Fibroblast of upper back skin (primary cell): Measurements from ENCODE around the gene HOXA4.

Experiments
- DNase-seq: peaks from one replicate; pipeline ENCODE4 v3.0.0-alpha.2; 2013

The HOXA4 gene

DNA sequence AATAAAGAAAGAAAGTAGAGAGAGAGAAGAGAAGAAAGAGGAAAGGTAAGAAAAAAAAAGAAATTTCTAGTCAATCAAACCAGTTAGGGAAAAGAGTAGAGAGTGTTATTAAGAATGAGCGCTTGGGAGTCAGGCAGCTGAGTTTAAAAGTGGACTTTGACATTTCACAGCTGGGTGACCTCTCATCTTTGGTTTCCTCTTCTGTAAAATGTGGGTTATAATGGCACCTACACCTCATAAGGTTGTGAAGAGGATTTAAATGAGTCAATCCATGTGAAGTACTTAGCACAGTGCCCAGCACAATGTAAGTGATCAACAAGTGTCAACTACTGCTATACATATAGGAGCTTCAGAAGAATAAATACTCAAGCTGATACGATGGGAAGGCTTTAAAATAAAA, 46.9 kb downstream of the HOXA4 start:
- DNase-seq: no peak

DNA sequence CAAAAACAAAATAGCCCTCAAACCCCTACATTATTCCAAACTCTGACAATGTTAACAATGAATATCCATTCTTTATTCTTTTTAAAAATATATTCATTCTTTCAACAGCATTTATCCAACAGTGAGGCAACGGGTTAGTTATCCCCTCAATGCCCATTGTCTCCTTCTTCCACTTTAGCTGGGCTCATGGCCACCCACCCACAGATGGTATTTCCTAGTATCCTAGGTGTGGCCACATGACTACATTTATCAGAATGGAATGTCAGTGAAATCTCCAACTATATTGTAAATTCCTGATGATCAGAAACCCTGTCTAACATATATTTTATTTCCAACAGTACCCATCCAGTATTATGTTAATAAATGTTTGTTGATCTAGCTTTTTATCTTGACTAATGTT, 48.4 kb downstream of the HOXA4 start:
- DNase-seq: no peak

DNA sequence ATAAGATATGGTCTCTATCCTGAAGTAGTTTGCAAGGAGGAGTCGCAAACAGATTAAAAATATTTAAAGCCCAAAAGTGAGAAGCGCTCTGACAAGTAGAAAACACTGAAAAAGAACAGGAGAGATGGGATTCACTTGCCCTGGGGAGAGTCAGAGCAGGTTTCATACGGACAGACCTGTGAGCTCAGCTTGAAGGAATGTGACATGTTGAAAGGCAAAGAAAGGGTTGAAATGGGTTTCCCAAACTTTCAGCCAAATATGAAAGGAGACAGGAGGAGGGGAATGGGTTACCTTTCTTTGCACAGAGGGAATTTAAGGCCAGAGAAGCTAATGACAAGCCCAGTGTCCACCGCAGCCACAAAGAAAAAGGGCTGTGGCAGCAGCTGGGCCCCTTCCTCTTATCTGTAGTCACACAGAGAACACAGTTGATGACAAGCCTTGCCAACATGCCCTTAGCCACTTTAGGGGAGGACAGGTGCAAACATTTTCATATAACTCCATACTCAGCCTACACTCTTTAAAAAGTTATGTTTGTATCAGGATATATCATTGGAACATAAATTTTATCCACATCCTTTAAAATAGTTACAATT, 49.6 kb downstream of the HOXA4 start:
- DNase-seq: peak; percentile 42

DNA sequence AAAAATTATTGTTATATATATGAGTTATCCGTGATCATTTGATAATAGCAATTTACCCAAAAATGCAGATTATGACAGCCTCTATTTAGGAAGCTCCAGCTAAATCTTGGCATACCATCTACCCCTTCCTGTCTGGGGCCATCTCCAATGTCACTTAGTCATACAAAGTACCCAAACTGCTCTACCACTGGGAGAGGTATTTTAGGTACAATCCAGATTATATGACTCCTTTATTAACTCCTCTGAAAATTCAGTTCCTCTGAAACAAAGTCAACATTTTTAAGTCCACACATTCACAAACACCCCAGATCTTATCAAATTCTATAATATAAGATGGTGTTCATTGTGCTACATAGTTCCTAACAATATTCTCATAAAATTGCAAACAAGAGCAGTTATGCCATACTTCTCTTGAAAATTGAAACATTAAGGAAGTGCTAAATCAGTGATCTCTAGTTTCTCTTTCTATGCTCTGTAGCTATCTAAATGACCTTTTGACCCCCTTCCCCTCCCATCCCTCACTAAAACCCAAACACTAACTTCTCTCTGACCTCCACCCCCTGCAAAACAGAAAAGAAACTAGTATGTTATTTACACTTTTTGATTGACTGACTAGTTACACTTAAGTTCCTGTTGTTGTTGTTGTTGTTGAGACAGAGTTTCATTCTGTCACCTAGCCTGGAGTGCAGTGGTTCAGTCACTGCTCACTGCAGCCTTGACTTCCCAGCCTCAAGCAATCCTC, 51.2 kb downstream of the HOXA4 start:
- no peak for DNase-seq

DNA sequence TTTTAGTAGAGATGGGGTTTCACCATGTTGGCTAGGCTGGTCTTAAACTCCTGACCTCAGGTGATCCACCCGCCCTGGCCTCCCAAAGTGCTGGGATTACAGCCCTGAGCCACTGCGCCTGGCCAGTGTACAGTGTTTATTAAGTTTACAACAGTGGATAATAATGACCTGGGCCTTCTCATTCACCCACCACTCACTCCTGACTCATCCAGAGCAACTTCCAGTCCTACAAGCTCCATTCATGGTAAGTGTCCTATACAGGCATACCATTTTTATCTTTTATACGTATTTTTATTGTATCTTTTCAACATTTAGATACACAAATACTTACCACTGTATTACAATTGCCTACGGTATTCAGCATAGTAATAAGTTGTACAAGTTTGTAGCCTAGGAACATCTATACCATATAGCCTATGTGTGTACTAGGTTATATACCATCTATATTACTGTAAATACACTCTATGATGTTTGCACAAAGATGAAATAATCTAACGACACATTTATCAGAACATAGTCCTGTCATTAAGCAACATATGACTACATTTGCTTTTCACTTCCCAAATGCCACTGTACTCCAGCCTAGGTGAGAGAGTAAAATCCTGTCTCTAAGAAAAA, 51.8 kb downstream of the HOXA4 start:
- DNase-seq: no peak
